AG10803 (cell line): ENCODE measurements around the gene ITM2B.

Source experiments
- DNase-seq: peaks from one replicate; pipeline ENCODE4 v3.0.0; 2010; ENCODE audit warnings: low read depth
- H3K4me3 ChIP-seq: 2 replicates; pipeline ENCODE4 v1.5.1; 2011; ENCODE audit warnings: mild to moderate bottlenecking, low read length, control low read depth
- CTCF ChIP-seq: conservative IDR thresholded peaks from 2 replicates; pipeline ENCODE4 v1.5.1; 2011; ENCODE audit warnings: mild to moderate bottlenecking, low read length, control low read depth, inconsistent platforms

ITM2B gene

GRCh38 chr13:48249018-48249417 is 16.0 kb downstream of the ITM2B start:
- DNase-seq, result no peak
- no peak for TF ChIP-seq CTCF
- H3K4me3 ChIP-seq, result no peak overlapping the region

- peak; percentile 91 for DNase-seq
- H3K4me3 ChIP-seq, result no peak overlapping the region
- TF ChIP-seq CTCF, result no peak
These were observed 18.6 kb downstream of the ITM2B start for GRCh38 chr13:48251611-48252081.

GRCh38 chr13:48252176-48252575 is 19.2 kb downstream of the ITM2B start:
- no peak for DNase-seq
- no peak overlapping the region for H3K4me3 ChIP-seq
- no peak for TF ChIP-seq CTCF

GRCh38 chr13:48253849-48254248 is 20.8 kb downstream of the ITM2B start:
- TF ChIP-seq CTCF, result no peak
- DNase-seq, result no peak
- no peak overlapping the region for H3K4me3 ChIP-seq

GRCh38 chr13:48255090-48255489 is 22.1 kb downstream of the ITM2B start:
- no peak for TF ChIP-seq CTCF
- no peak overlapping the region for H3K4me3 ChIP-seq
- DNase-seq, result no peak

GRCh38 chr13:48255954-48256353 is 22.9 kb downstream of the ITM2B start:
- DNase-seq, result no peak
- no peak for TF ChIP-seq CTCF

GRCh38 chr13:48258002-48258401 is 25.0 kb downstream of the ITM2B start:
- no peak for TF ChIP-seq CTCF
- no peak for DNase-seq
- no peak overlapping the region for H3K4me3 ChIP-seq

More at GRCh38 chr13:48255954-48256353, 22.9 kb downstream of the ITM2B start:
- no peak overlapping the region for H3K4me3 ChIP-seq
